HS-27A (cell line): ENCODE results near the gene CREB5.

ENCODE experiments used
- DNase-seq: peaks from one replicate; pipeline ENCODE4 v3.0.0-alpha.2; 2012; ENCODE audit warnings: low read depth, missing footprints

Gene CREB5

GRCh38 chr7:28747854-28748253 lies 335.5 kb downstream of the CREB5 start:
- DNase-seq = no peak

GRCh38 chr7:28748346-28748745 lies 336.0 kb downstream of the CREB5 start:
- no peak for DNase-seq

- DNase-seq = peak; percentile 36
Measured at GRCh38 chr7:28748933-28749584, 336.7 kb downstream of the CREB5 start.

GRCh38 chr7:28749638-28750037 lies 337.3 kb downstream of the CREB5 start:
- DNase-seq = no peak

- no peak for DNase-seq
Measured at GRCh38 chr7:28750981-28751380, 338.7 kb downstream of the CREB5 start.

GRCh38 chr7:28753613-28754012 lies 341.3 kb downstream of the CREB5 start:
- no peak for DNase-seq

- DNase-seq = no peak
Measured at GRCh38 chr7:28754027-28754426, 341.7 kb downstream of the CREB5 start.

GRCh38 chr7:28754447-28754846 lies 342.1 kb downstream of the CREB5 start:
- no peak for DNase-seq

- peak; percentile 68 for DNase-seq
Measured at GRCh38 chr7:28755255-28755654, 342.9 kb downstream of the CREB5 start.

GRCh38 chr7:28758186-28758585 lies 345.9 kb downstream of the CREB5 start:
- no peak for DNase-seq

GRCh38 chr7:28759475-28759971 lies 347.2 kb downstream of the CREB5 start:
- no peak for DNase-seq

- no peak for DNase-seq
Measured at GRCh38 chr7:28761505-28761904, 349.2 kb downstream of the CREB5 start.

- DNase-seq = no peak
Measured at GRCh38 chr7:28762651-28763050, 350.3 kb downstream of the CREB5 start.

GRCh38 chr7:28766359-28766758 lies 354.0 kb downstream of the CREB5 start:
- no peak for DNase-seq

GRCh38 chr7:28767356-28767755 lies 355.0 kb downstream of the CREB5 start:
- no peak for DNase-seq

GRCh38 chr7:28768577-28769147 lies 356.3 kb downstream of the CREB5 start:
- DNase-seq = no peak

GRCh38 chr7:28771906-28772622 lies 359.7 kb downstream of the CREB5 start:
- no peak for DNase-seq

GRCh38 chr7:28773423-28774145 lies 361.3 kb downstream of the CREB5 start:
- no peak for DNase-seq

GRCh38 chr7:28774261-28774988 lies 362.1 kb downstream of the CREB5 start:
- no peak for DNase-seq

GRCh38 chr7:28776463-28777157 lies 364.3 kb downstream of the CREB5 start:
- DNase-seq = no peak

- no peak for DNase-seq
Measured at GRCh38 chr7:28778786-28779185, 366.5 kb downstream of the CREB5 start.
